SIG-M5 treated with dmso at 0.1 percent for 504 hours (cell line): ENCODE data around the gene PDE4C.
"Not testable (repeated sequence)": the region's sequence is repeated elsewhere in the genome, so short reads cannot be mapped to it uniquely, and the experiment has no call there.

Experiments
- DNase-seq: peaks from one replicate; lab custom pipeline; 2025; ENCODE audit not compliant: unreplicated experiment; lab: John Stamatoyannopoulos, UW

PDE4C gene

DNA sequence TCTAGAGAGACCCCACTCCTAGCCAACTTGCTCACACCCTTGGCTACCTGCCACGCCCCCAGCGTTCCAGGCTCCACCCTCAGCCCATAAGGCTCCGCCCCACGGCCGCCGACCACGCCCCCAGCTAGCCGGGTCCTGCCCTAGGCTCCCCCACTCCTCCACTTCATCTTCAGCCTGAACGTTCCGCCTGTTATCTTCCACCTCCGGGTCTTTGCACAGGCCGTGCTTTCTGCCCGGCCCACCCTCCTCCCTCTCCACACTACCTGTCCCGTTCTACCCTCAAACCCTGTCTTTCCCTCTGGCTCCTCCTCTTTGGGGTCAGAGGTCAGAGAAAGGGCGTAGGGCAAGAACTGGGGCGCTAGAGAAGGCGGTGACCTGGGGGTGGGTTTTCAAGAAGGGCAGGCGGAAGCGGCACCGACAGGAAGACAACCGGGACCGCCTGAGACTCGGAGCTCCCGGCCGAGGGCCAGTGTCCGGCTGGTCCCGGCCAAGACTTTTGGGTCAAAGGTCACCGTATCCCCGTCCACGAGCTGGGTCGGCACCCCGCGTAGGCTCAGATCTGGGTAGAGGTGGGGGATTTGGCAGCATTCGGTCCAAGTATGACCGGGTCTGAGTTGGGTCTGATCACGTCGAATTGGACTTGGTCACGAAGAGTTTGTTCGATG is 2.2 kb downstream of the PDE4C start:
- DNase-seq = peak; percentile 41

GRCh38 chr19:18221815-18222725 is 4.2 kb downstream of the PDE4C start:
- no peak for DNase-seq

DNA sequence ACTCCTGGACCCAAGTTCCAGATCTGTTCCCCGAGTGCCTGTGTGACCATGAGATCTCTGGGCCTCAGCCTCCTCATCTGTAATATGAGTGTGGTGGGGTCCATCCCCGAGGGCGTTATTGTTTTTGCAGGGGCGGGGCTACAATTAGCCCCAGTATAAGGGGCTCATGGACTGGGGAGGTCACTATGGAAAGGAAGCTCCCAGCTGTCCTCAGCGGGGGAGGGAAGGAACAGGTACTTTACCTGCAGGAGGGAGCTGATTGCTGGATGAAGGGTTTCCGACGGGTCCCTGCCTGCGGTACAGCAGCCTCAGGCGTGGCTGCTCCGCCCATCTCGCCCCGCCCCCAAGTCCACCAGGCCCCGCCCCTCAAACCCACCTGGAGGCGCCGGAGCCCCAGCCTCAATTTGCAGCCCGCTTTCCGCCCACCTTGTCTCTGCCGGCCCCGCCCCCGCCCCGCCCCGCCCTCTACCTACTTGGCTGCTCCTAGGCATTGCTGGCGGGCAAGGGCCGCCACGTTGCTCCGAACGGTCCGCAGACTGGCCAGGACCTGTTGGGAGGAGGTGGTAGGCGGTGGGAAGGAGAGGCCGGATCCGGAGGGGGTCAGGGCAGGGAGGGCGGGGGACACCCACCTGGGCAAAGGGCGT is 5.5 kb downstream of the PDE4C start:
- no peak for DNase-seq

- DNase-seq = no peak
Measured at GRCh38 chr19:18219911-18220631, 6.2 kb downstream of the PDE4C start.

GRCh38 chr19:18218600-18218999 is 7.6 kb downstream of the PDE4C start:
- DNase-seq = no peak

DNA sequence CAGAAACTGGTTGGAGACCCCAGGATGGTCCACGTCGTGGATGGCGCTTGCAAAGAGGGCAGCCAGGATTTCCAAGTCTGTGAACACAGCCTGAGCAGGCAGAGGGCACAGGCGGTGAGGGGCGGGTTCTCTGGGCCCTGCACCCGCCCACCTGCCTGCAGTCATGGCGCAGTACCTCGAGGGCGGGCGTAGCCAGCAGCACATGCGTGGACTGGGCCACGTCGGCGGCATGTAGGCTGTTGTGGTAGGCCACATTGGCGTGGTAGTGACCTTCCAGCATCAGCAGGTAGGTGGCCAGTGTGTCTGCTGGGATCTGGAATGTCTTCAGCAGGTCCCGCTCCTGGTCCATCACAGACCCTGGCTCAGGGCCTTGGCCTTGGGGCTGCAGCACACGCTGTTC is 8.1 kb downstream of the PDE4C start:
- DNase-seq = no peak

GRCh38 chr19:18216789-18217188 is 9.4 kb downstream of the PDE4C start:
- DNase-seq = no peak

- DNase-seq = no peak
Measured at GRCh38 chr19:18214779-18215433, 11.3 kb downstream of the PDE4C start.

DNA sequence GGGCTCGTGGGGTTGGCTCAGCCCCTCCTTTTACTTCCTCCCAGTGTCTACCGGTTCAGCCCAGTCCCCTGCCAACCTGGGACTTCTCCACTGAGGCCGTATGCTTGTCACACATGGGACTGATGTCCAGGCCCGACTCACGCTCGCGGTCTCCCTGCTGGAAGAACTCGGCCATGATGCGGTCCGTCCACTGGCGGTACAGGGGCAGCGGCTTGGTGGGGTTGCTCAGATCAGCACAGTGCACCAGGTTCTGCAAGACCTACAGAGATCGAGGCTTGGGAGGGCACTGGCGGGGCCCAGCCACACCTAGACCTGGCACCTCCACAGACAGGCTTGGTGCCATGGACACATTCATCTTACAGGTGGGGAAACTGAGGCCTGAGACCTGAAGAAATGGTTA is 14.6 kb downstream of the PDE4C start:
- no peak for DNase-seq

GRCh38 chr19:18209912-18210311 is 16.3 kb downstream of the PDE4C start:
- not testable (repeated sequence) for DNase-seq

GRCh38 chr19:18208098-18208951 is 17.9 kb downstream of the PDE4C start:
- DNase-seq = no peak

DNA sequence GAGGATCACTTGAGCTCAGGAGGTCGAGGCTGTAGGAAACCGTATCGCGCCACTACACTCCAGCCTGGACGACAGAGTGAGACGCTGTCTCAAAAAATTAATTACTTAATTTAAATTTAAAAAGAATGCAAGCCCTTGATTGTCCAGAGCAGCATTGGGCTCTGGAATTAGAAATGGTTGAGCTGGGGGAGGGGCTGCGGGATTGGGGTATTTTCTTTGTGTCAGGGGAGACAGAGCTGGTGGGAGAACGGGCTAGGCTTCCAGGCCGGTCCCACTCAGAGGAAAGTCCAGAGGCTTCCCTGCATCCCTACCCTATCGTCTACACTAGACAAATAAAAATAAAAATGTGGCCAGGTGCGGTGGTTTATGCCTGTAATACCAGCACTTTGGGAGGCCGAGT is 20.2 kb downstream of the PDE4C start:
- DNase-seq = no peak

DNA sequence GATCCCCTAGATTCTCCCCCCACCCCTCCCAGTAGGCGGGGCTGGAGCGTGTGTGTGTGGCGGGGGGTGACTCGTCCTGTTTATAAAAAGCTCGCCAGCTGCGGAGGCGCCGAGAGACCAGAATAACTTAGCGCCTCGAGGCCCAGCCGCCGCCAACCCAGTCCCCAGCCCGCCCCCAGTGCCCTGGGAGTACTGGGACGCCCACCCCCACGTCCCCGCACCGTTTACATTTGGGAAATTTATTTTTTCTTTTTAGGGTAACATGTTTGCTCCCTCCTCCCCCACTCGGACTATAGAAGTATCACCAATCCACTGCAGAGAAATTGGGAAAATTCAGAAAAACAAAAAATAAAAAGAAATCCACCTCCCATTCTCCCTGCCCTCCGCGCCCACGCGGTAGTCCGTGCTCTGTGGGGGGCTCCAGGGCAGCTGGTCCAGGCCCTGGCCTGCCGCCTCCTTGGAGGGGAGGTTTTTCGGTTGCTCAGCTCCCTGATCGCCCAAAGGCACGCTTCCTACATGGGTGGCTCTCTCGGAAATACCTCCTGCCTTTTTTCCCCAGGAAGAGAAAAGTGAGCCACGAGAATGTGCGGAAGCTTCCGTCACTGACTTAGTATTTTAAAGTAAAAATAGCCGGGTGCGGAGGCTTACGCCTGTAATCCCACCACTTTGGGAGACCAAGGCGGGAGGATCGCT is 20.9 kb downstream of the PDE4C start:
- DNase-seq = peak; percentile 67

DNA sequence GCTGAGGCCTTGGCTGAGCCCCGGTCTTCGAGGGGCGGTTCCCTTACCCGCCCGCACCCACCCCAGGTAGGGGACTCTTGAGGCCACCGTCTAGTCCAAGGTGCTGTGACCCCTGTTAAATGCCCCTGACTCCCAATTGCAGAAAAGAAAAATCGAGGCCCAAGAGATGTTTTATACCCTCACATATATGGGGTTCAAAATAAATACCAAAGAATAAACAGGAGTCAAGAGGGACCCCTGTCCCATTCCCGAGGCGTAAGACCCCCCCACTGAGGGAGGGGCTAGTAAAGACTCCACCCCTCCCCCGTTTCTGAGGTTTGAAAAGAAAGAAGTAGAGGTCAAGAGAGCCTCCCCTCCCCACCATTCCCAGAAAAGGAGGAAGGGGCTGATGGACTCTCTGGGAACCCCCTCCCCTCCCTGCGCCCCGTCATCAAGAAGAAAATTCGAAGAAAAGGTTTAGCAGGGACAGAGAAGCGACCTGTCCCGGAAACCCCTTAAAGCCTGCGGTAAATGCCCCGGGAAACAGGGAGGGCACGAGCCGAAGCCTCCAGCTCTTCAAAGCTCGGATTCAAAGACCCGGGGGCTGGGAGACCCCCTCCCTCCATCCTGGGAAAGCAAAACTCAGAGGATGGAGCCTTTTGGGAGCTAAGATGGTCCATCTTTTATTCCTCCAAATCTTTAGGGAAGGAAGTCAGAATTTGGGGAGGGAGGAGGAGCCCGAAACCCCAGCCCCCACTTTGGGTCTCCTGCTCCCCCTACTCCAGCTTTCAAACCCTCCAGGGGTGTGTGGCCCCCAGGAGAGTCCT is 21.6 kb downstream of the PDE4C start:
- peak; percentile 66 for DNase-seq

DNA sequence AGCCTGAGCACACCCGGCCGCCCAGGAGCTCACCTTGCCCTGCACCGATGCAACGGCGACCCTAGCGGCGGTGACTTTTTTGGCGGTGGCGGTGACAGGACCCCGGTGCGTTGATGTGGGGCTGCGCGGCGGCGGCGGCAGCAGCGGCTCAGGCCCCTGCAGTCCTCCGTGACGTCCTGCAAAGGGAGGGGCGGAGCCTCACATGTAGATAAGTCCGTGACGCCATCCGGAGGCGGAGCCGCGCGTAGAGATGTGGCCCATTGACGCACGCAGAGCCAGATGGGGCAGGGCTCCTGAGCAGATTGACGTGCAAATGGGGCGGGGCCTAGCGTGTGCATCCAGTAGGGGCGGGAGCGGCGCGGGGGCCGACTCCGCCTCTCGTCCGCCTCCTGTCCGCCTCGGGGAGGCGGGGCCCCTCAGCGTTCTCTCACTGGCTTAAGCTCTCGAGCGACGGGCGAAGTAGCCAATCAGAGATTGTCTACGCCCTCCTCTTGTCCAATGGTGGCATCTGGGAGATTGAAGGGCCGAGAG is 22.3 kb downstream of the PDE4C start, which contains the start of gene RAB3A:
TSS of gene RAB3A (minus strand) at position 180 of the 531 bp plus-strand sequence. CDS start 1,302 bp downstream, outside the sequence.
- peak; percentile 99 for DNase-seq

DNA sequence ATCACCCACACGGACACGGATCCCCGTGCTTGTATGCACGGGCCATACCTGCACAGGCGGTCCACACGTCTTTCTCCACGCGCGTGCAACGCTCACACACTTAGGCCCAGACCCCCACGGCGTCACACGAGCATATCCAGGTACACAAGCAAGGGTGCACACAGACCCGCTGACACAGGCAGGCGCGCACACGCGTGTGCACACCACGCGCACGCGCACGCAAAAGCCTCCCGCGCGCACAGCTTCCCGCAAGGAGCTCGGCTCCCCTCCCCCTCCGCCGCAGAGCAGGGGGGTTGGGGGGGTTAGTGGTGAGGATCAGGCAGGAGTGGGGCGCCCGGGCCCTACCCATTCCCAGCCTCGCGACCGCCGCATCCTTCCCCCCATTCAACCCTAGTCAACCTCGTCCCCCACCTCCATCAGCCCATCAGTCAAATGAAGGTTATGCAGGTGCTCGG is 22.8 kb downstream of the PDE4C start:
- DNase-seq = no peak

DNA sequence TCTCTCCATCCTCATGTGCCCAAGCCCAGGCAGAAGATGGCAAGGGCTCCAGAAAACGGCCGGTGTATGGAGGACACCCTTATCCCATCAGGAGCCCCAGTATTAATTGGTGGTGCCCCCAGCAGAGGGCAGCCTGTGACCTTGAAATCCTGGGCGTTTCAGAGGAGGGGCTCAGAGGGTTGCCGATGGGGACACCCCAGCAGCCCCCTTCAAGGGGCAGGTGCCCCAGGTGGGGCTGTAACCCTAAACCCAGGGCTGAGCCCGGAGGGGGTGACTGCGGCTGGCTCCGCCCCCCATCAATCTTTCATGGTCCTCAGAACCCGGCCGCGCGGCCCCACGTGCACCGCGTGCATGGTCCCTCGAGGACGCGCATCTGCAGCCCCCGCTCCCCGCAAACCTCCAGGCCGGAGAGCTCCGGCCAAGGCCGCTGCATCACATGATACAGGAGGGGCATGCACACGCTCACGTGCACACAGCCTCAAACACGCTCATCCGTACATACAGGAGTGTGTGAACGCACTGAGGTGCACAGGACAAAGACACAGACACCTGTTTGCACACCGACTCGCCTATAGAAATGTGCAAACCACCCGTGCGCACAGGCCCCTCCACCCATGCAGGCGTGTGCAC is 23.3 kb downstream of the PDE4C start:
- DNase-seq = no peak
